GM21367 (cell line): Measurements from ENCODE around the gene CSRP1.
"Not testable (repeated sequence)": the region's sequence is repeated elsewhere in the genome, so short reads cannot be mapped to it uniquely, and the experiment has no call there.

Source experiments
- ATAC-seq: cut with Tn5 transposase; IDR thresholded peaks from one replicate; pipeline ENCODE4 v1.9.1; 2021; ENCODE audit not compliant: unreplicated experiment

Gene CSRP1

DNA sequence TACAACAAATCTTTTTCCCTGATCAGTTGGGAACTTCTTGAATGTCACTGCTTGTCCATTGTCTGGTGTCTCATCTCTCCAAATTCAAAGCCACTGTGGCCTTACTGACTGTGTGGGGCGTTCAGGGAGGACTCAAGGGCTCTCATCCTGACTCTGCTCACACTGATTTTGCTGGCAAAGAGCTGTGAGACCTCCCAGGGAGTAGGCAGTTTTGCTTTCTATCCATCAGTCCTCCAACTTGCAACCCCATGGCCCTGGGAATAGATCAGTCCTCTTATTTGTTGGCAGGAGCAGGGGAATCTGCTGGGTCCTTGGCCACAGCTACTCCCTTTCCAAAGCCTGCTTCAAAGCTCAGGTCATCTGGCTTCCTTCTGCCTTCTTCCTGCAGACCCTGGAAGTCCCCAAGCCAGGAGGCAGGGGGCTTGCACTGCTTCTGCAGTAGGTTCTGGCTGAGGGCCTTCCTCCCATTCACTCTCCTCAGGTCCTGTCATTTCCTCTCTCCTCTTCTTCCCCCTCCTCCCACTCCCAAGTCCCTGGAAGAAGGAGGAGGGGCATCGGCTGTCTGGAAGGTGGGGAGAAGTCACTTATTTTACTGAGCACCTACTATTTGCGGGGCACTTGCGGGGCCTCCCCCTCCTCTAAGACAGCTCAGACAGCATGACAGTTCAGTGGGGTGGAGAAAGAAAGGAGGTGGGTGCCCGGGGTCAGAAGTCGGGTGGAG is 31.1 kb upstream of the CSRP1 start:
- no peak for ATAC-seq

- no peak for ATAC-seq
Observed at GRCh38 chr1:201537467-201537866, 30.5 kb upstream of the CSRP1 start.

- ATAC-seq: no peak
Observed at GRCh38 chr1:201537028-201537427, 30.1 kb upstream of the CSRP1 start.

GRCh38 chr1:201536558-201536957 is 29.6 kb upstream of the CSRP1 start:
- ATAC-seq: no peak

GRCh38 chr1:201535919-201536245 is 29.0 kb upstream of the CSRP1 start:
- no peak for ATAC-seq

DNA sequence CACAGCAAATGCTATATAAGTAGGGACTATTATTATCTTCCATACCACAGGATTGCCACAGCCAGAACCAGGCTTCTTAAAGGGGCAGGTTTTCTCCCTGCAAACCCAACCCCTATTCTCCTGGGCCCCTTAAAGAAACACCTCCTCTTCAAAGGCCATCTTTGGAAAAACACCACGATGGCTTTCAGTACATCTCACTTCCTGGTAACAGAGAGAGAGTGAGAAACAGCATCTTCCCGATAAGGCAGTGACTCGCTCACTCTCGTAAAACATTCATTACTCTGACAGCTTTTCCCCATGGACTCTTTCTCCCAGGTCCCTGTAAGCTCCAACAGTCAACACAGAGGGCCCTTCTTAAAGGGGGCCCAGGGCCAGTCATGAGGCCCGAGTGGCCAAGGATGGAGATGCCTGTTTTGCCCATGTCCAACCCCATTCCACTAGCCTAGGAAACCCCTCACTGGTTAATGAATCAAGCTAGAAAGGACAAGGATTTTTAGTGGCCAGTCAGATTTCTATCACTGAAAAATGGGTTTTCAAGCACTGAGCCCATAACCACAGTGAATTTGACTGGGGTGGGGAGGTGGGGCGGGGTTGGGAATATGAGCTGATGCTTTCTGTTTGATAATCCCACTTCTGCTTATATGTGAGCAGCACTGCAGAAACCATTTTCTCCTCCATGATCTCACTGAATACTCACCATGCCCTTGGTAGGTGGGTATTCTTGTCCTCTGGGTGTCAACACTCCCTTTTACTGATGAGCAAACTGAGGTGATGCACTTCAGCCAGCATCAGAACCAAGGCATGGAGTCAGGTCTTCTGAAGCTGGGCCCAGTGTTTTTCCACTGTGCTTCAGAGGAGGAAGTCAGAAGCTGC is 28.4 kb upstream of the CSRP1 start:
- ATAC-seq: no peak

- ATAC-seq: no peak
Observed at GRCh38 chr1:201533836-201534235, 26.9 kb upstream of the CSRP1 start.

DNA sequence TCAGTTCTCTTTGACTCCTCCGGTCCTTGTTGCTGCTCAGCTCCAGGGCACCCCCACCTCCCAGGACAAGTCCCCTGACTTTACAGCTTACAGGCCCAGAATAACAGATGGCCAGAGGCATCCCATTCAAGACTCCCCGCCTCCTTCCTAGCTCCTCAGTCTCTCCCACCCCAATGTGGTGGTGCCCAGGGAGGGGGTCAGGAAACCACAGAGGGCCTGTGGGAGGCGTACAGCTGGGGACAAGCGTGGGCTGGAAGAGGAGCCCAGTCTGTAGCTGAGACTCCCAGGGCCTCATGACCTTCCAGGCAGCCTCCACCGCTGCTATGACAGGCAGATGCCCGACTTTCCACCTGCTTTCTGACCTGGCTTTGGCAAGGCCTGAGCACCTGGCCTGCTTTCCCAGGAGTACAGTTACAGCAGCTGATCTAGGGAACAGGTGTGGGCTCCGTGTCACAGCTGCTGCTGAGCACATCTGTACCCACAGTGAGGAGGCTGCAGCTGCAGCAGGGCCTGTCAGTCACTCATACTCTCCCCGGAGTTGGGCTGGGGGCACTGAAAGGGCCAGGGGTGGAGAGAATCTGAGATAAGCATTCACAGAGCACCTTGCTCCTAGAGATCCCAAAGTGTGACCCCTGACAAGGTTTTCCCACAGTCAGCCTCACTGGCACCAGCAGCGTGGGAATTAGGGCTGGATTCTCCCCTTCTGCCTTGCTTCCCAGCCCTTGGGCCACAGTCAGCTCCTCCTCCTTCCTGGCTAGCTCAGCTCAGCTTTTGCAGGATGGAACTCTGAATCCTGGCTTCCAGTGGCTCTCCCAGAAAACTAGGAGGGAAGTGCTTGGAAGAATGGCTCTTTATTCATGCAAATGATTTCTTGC is 24.9 kb upstream of the CSRP1 start:
- no peak for ATAC-seq

GRCh38 chr1:201530741-201531531 is 24.0 kb upstream of the CSRP1 start:
- ATAC-seq: no peak

- ATAC-seq: no peak
Observed at GRCh38 chr1:201528631-201529252, 21.8 kb upstream of the CSRP1 start.

DNA sequence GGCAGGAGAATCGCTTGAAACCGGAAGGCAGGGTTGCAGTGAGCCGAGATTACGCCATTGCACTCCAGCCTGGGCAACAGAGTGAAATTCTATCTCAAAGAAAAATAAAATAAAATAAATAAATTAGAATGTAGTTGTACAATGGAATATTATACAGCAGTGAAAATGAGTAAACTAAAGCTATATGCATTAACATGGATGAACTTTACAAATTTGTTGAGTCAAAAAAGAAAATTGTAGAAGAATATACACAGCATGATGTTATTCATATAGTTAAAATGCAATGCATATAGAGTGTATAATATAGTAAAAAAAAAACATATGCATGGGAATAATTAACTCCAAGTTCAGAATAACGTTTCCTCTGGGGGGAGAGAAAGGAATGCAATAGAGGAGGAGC is 21.0 kb upstream of the CSRP1 start:
- ATAC-seq: no peak

GRCh38 chr1:201525193-201525778 is 18.4 kb upstream of the CSRP1 start:
- no peak for ATAC-seq

DNA sequence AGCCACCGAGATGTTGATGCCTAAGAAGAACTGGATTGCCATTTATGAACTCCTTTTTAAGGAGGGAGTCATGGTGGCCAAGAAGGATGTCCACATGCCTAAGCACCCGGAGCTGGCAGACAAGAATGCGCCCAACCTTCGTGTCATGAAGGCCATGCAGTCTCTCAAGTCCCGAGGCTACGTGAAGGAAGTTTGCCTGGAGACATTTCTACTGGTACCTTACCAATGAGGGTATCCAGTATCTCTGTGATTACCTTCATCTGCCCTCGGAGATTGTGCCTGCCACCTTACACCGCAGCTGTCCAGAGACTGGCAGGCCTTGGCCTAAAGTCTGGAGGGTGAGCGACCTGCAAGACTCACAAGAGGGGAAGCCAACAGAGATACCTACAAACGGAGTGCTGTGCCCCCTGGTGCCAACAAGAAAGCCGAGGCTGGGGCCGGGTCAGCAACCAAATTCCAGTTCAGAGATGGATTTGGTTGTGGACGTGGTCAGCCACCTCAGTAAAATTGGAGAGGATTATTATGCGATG is 13.2 kb upstream of the CSRP1 start:
- ATAC-seq: not testable (repeated sequence)

DNA sequence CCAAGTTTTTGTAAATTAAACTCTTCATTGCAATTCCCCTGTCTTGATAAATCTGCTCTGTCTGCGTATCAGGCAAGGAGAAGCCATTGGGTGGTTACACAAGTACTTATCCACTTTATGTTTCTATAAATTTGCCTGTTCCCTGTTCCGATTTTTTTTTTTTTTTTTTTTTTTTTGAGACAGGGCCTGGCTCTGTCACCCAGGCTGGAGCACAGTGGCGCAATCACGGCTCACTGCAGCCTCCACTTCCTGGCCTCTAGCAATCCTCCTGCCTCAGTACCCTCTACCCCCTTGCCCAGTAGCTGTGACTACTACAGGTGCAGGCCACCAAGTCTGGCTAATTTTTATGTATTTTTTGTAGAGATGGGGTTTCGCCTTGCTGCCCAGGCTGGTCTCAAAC is 11.1 kb upstream of the CSRP1 start:
- no peak for ATAC-seq

- no peak for ATAC-seq
Observed at GRCh38 chr1:201517631-201518030, 10.7 kb upstream of the CSRP1 start.

GRCh38 chr1:201516511-201517127 is 9.7 kb upstream of the CSRP1 start:
- no peak for ATAC-seq

DNA sequence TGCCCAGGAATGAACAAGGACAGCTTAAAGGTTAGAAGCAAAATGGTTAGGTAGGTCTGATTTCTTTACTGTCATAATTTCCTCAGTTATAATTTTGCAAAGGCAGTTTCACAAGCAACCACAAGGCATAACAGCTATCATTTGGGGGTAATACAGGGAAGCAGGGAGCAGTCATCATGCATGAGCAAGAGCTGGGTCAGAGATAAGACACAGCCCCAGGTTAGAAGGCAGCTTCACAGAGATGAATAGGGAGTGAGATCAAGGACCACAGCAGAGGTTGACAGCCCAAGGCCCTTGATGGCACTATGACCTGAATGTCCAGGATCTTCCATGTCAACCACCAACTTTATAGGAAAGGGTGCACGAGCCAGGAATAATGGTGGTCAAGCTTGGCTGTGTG is 9.0 kb upstream of the CSRP1 start:
- no peak for ATAC-seq

DNA sequence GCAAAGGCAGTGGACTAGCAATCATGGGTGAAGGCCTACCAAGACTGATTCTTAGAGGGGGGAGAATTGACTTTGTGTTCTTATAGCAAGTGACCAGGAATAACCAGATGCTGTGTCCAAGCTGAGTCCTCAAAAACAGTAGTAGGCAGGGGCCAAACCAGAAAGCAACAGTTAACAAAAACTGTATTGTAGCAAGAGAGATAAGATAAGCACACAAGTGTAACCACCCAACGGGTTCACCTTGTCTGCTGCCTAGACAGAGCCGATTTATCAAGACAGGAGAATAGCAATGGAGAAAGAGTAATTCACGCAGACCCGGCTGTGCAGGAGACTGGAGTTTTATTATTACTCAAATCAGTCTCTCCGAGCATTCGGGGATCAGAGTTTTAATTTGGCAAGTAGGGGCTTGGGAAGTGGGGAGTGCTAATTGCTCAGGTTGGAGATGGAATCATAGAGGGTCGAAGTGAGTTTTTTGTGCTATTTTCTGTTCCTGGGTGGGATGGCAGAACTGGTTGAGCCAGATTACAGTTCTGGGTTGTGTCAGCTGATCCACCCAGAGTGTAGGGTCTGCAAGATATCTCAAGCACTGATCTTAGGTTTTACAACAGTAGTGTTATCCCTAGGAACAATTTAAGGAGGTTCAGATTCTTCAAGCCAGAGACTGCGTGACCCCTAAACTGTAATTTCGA is 8.3 kb upstream of the CSRP1 start:
- ATAC-seq: no peak

DNA sequence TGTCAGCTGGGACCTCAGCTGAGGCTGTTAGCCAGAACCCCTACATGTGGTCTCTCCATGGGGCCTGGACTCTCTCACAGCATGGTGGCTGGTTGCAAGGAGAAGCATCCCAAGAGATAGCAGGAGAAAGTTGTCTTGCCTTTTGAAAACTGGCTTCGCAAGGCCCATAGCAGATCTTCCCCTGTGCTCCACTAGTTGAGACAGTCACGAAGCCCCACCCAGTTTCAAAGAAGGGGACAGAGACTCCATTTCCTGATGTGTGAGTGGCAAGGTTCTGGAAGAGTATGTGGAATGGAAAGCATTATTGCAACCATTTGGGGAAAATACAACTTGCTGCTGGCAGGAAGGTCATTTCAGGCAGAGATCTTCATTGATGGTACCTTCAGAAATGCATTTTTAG is 7.5 kb upstream of the CSRP1 start:
- ATAC-seq: no peak
